ENCODE data around the gene GGTLC3.
"Not testable (repeated sequence)": the region's sequence is repeated elsewhere in the genome, so short reads cannot be mapped to it uniquely, and the experiment has no call there.

GGTLC3 gene

GRCh38 chr22:18513454-18513853, 4.5 kb downstream of the GGTLC3 start:
- DNase-seq (ENCODE audit: low spot score): not testable (repeated sequence)

GRCh38 chr22:18512378-18512777, 5.6 kb downstream of the GGTLC3 start:
- DNase-seq (ENCODE audit: low spot score): not testable (repeated sequence)

- DNase-seq (ENCODE audit: low spot score): not testable (repeated sequence)
Observed at GRCh38 chr22:18511327-18511726, 6.6 kb downstream of the GGTLC3 start.

GRCh38 chr22:18496227-18496626, 21.7 kb downstream of the GGTLC3 start:
- not testable (repeated sequence) for DNase-seq (ENCODE audit: low spot score)

Measured in AG20443 (cell line).